ENCODE measurements around the gene TEX51. TPM values are rescaled to one million over a fixed set of nuclear protein-coding genes. Genes with fewer than 3 reads are reported as not detected.

TEX51 gene
- total RNA-seq, 1 experiment from 2014 or later = not detected

- no peaks in the 10 kb centered on the region for H3K79me2 ChIP-seq (ENCODE audit: insufficient read depth, low read length)
- intact Hi-C loops (cut with micrococcal nuclease) = no loop called here
- TF ChIP-seq ZBTB33 (IDR thresholded peaks at IDR 0.05; ENCODE audit: extremely low read depth, insufficient replicate concordance, low read length) (no peak), EZH2 (IDR thresholded peaks at IDR 0.05) (no peak), EZH2phosphoT487 (IDR thresholded peaks at IDR 0.05; ENCODE audit: borderline replicate concordance) (no peak), REST (IDR thresholded peaks at IDR 0.05; ENCODE audit: low read depth) (no peak), YY1 (IDR thresholded peaks at IDR 0.05; ENCODE audit: extremely low read depth, insufficient replicate concordance, low read depth, low read length) (no peak)
- POLR2A ChIA-PET = no interaction called here
- ATAC-seq = no peak
- RAD21 ChIA-PET (ENCODE audit: low non-redundant PET in 1 of 2, low total read pairs in 2 of 2, uncharacterized antibody in 2 of 2, unreplicated experiment in 2 of 2) = no interaction called here
- no peaks in the 10 kb centered on the region for H4K20me1 ChIP-seq (ENCODE audit: insufficient read depth)
- no peaks in the 10 kb centered on the region for H3K9me2 ChIP-seq (ENCODE audit: insufficient read depth)
- H3K4me1 ChIP-seq (ENCODE audit: control insufficient read depth in 1 of 2, insufficient read depth in 2 of 2, low read length in 2 of 2) = no peaks in the 10 kb centered on the region
- DNase-seq (ENCODE audit: low read depth, low spot score) = no peak
- peaks cover 6% of the 10 kb centered on the region; the same call in 1 of the 2 replicates for H3K27me3 ChIP-seq (ENCODE audit: insufficient read depth, low read length)
- H3K9me3 ChIP-seq (ENCODE audit: control insufficient read depth in 1 of 2, insufficient read depth in 1 of 2, low read depth in 1 of 2, low read length in 2 of 2) = no peaks in the 10 kb centered on the region
- no peak overlapping the region for H2AFZ ChIP-seq (ENCODE audit: low read depth, low read length, poor library complexity, severe bottlenecking)
- H3K9ac ChIP-seq (ENCODE audit: low read length) = no peak overlapping the region
- CTCF ChIA-PET = no interaction called here
- H3K36me3 ChIP-seq (ENCODE audit: control insufficient read depth in 1 of 2, insufficient read depth in 2 of 2, low read length in 2 of 2) = no peaks in the 10 kb centered on the region
- no TSS peak for BruUV-seq (replicated peaks)
- H3K27ac ChIP-seq (ENCODE audit: low read depth, low read length) = no peak overlapping the region
- no peak overlapping the region for H3K4me3 ChIP-seq (replicated peaks in 1 of 2; ENCODE audit: low read depth in 1 of 2, low read length in 2 of 2)
- H3K4me2 ChIP-seq (ENCODE audit: low read length) = no peak overlapping the region
Observed at GRCh38 chr2:126916744-126917143, 18.1 kb downstream of the TEX51 start.

Measured in HCT116 (cell line).